GM10847 (cell line): ENCODE results near the gene MDGA2.

Source experiments
- POLR2A ChIP-seq: IDR thresholded peaks from 2 replicates; pipeline ENCODE4 v1.6.1; 2011; ENCODE audit not compliant: insufficient read length; ENCODE audit errors: extremely low read depth

Gene MDGA2

DNA sequence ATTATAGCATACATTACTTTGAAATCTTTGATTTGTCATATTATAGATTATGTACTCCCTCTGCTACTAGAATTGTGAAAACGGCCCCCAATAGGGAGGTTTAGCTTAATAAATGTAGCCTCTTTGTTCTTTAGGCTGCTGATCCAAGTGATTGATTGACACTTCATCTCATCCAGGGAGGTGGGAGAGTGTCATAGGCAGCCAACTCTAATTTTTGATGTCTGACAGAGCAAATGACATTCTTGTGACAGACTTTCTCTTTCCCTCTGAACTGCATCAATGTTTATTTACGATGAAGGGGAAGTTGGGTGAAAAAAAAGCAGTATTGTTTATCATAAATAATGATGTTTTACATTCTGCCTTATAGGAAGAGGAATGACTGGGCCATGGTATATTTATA lies 221.4 kb downstream of the MDGA2 start:
- TF ChIP-seq POLR2A, result no peak

GRCh38 chr14:47447076-47447475 lies 228.3 kb downstream of the MDGA2 start:
- no peak for TF ChIP-seq POLR2A

DNA sequence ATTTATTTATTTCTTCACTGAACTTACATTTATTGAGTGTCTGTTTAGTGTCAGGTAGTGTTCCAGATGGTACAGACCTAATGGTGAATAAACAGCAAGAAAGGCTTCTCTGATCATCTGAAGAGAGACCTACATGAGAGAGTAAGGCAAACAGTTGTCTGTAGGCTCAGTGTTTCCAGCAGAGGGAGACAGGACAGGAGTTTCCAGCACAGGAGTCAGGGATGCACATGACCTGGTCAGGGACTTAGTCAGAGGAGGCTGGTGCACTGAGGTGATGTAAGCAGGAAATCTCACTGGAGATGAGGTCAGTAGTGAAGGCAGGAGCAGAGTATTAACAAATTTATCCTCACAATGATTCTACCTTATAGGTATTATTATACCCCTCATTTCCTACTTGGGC lies 233.2 kb downstream of the MDGA2 start:
- no peak for TF ChIP-seq POLR2A

DNA sequence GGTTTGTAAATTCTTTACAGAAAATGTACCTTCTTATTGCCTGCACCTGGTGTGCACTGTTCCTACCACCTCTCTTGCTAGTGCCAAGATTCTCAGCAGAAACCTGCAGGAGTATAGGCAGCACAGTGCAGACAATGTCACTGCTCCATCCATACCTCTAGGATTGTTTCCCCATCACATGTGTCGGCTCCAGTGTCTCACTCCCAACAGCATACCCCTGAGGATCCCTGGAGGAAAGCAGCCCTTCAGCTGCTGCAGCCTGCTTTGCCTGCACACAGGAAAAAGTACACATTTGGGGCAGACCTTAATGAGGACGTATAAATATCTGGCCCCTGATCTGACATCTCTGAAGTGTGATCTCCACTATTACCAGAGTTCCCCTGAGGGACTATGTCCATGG lies 235.5 kb downstream of the MDGA2 start:
- TF ChIP-seq POLR2A, result no peak

DNA sequence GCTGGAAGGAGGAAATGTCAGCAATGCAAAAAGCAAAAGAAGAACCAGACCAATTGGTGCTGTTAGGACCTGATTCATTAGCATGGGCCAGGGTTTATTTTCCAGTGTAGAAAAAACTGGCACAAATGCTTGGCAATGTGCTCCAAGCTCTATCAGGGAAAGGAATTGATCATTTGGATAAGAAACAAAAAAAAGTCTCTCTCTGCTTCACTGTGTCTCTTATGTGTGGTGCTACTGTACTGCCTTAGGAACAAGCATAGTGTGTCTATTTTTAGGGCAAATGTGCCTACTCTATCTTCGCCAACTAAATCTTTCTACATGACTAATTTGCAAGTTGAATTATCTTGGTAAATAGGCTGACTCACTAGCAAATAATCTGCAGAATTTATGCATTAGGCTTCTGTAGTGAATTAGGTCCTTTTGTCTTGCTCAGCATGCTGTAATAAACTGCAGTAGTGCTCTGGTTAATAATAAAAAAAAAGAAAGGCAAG lies 236.7 kb downstream of the MDGA2 start:
- no peak for TF ChIP-seq POLR2A

- no peak for TF ChIP-seq POLR2A
Observed at GRCh38 chr14:47435331-47435965, 240.0 kb downstream of the MDGA2 start.

DNA sequence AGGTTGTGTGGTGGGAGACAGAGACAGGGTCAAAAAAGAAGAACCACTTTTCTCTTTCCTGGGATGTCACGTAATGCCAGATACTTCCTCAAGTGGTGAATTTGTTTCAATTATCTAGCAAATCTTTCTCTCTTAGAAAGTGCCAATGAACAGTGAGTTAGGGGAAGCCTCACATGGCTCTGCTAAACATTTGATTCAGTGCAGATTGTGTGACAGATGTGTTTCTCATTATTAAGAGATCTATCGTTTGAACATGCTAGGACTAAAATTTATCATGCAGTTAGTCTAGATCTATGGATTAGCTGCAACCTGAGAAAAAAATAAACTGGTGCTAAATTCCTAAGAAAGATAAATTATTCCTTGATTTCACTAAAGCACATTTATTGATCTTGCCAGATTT lies 247.8 kb downstream of the MDGA2 start:
- TF ChIP-seq POLR2A, result no peak

DNA sequence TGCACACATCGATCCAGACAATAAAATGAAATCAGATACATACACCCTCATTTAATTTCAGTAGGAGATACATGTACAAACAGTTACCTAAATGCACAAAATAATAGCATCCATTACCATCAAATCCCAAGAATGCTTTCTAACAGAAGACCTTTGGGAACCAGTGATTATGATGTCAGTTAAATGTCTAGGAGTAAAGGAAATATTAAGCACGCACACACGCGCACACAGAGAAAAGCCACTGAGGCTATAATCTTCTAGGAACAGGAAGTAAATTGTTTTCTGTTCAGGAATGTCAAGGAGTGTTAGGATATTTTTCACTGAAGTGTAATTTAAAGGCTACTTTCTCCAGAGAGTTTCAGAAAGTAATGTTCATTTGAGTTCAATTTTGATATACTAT lies 250.1 kb downstream of the MDGA2 start:
- no peak for TF ChIP-seq POLR2A

DNA sequence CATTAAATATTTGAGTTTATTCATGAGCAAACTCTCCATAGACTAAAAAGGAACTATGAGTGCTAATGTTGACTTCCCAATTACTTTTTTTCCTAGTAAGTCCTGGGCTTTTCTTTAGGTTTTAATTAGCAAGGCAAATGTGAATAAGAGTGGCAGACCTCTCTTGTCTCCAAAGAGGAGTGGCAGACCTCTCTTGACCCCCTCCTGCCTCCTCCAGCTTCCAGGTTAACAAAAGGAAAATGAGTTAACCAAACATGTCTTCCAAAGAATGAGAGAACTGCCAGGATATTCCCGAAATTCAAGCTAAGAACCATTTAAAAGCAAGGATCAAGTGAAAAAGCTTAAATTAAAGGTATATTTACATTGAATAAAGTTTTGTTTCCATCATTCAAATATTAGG lies 253.2 kb downstream of the MDGA2 start:
- no peak for TF ChIP-seq POLR2A

GRCh38 chr14:47411523-47411922 lies 263.9 kb downstream of the MDGA2 start:
- no peak for TF ChIP-seq POLR2A

DNA sequence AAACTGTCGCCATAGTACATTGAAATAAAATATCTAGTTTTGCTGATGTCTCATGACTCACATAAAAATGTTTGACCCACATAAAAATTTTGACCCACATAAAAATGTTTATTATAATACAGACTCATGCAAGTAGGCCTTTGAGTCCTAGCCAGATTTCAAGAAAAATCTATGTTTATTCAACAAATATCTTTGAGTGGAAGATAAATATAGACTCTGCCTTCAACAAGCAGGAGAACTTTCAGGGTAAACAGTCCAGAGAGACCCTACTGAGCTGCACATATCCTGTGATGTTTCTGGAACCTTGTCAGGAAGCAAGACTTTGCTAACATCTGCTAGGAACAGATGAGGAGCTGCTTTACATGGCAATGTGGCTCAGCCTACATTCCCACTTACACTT lies 283.1 kb downstream of the MDGA2 start:
- no peak for TF ChIP-seq POLR2A

- no peak for TF ChIP-seq POLR2A
Observed at GRCh38 chr14:47390831-47391504, 284.4 kb downstream of the MDGA2 start.

DNA sequence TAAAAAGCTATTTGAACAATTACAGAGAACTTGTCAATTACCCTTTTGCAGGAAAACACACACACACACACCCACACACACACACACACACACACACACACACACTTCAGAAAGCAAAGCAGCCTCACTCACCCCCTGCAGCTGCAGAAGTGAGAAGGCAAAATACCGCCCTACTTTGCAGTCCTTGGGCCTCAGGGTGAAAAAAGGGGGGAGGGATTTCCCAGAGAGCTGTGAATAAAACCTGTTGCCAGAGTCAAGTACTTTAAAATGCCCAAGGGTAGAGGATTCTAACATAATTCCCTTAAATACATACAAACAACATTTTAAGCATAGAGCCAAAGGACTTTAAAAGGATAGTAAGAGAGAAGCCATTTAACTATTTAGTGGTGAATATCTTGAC lies 285.9 kb downstream of the MDGA2 start:
- no peak for TF ChIP-seq POLR2A

GRCh38 chr14:47366006-47366405 lies 309.4 kb downstream of the MDGA2 start:
- TF ChIP-seq POLR2A, result no peak

DNA sequence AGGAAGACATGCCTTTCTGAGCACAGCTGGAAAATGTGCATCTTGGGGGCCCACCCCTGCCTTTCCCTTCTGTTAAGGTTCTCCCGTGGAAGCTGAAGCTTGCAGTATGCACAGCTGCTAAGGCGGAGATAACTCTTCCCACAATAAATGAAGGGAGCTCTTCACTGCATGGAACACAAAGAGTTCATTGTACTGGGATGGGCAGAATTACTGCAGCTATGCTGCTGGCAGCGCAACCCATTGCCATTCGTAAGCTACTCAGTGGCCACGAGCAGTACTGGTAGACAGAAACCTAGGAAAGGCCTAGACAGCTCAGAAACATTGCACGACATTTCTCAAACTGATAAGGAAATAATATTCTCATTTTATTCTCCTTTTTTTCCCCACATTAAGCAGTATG lies 310.2 kb downstream of the MDGA2 start:
- no peak for TF ChIP-seq POLR2A

DNA sequence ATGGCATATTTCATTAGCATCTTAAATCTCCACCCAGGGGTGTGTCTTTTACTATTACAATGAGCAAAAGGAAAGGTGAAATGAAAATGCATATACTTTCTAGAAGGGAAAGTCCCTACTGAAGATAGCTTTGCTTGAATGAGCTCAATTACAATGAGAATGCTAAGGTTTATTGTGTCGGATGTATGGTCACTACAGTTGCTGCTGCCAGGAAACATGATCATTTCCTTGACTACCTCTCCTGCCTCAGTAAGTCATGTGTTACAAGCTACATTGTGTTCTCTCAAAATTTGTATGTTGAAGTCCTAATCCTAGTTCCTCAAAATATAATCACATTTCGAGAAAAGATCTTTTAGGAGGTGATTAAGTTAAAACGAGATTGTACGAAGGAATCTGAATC lies 322.2 kb downstream of the MDGA2 start:
- TF ChIP-seq POLR2A, result no peak

DNA sequence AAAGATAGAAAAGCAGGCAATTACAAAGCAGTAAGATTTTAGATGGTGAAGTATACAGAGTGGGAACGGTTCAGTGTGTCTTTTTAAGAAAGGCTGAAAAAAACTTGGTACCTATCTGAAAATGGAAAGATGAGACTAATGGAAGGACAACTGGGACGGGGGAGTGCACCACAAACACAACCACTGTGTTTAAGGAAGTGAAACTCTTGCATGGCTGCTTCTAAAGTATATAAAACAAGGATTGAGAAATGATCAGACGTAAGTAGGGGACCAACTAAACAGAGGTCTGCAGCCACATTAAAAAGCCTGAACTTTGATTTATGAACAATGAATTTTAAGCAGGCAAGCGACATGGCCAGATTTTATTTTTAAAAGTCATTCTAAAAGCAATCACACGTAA lies 328.6 kb downstream of the MDGA2 start:
- no peak for TF ChIP-seq POLR2A
